Heart right ventricle (tissue), 16 donors: ENCODE data around the gene NBPF11. TPM values are rescaled to one million over a fixed set of nuclear protein-coding genes. Genes with fewer than 3 reads are reported as not detected.
A peak's percentile ranks its signal among the peaks of the same experiment; 100 is the strongest.

Experiments used
- ATAC-seq, 8 donors: fragments of 200-7000 bp; cut with Tn5 transposase; one replicate each; pipeline ENCODE4 v1.9.1; 2020; ENCODE audit warnings: mild to moderate bottlenecking in 8 of 8, moderate library complexity in 8 of 8, moderate number of reproducible peaks in 1 of 8
- DNase-seq, 2 donors: peaks; one replicate each; pipeline ENCODE4 v3.0.0-alpha.2; 2020
- H3K27ac ChIP-seq, 10 donors: fragments of 200-600 bp; sonication (generic) in 2 of 10; one replicate each; pipeline versions ENCODE4 v1.5.0 to v1.8.0; 2020 to 2022; ENCODE audit warnings: mild to moderate bottlenecking in 3 of 10
- H3K27me3 ChIP-seq, 7 donors: fragments of 200-600 bp; one replicate each; pipeline ENCODE4 v1.8.0; 2021 to 2022; ENCODE audit warnings: mild to moderate bottlenecking in 2 of 7
- H3K36me3 ChIP-seq, 9 donors: fragments of 200-600 bp; sonication (generic) in 1 of 9; one replicate each; pipeline versions ENCODE4 v1.5.0 to v1.8.0; 2020 to 2022; ENCODE audit warnings: mild to moderate bottlenecking in 2 of 9
- H3K4me1 ChIP-seq, 9 donors: fragments of 200-600 bp; sonication (generic) in 1 of 9; one replicate each; pipeline versions ENCODE4 v1.5.0 to v1.8.0; 2020 to 2022; ENCODE audit warnings: mild to moderate bottlenecking in 4 of 9
- H3K4me3 ChIP-seq, 10 donors: fragments of 200-600 bp; sonication (generic) in 2 of 10; one replicate each; pipeline versions ENCODE4 v1.5.0 to v1.8.0; 2020 to 2022; ENCODE audit warnings: mild to moderate bottlenecking in 7 of 10, moderate library complexity in 2 of 10
- H3K9me3 ChIP-seq, 11 donors: fragments of 200-600 bp in 10 of 11; sonication (generic) in 2 of 11; one replicate each; pipeline versions ENCODE4 v1.5.0 to v1.8.0; 2013 to 2022; ENCODE audit warnings: mild to moderate bottlenecking in 2 of 11, control low read depth in 1 of 11, moderate library complexity in 1 of 11
- WGBS, 2 donors: extraction: QIAGEN DNeasy Blood & Tissue Kit; methylation state at CpG; one replicate each; pipeline ENCODE4 v1.1.7; 2013; ENCODE audit warnings: inconsistent platforms in 1 of 2; 5-methylcytosine and 5-hydroxymethylcytosine counted together
- intact Hi-C, 10 donors: fragments of 100-400 bp; cut with DNase I; formaldehyde crosslinking; loops; one replicate each; pipeline versions ENCODE4 v1.11.1 to v1.14.2; 2022
- polyA plus RNA-seq, 2 donors: library from polyadenylated mRNA; stranded (reverse); fragments of 200-250 nt; gene quantifications; one replicate each; pipeline ENCODE4 v1.2.3, GENCODE V29; 2013
- total RNA-seq, 10 donors: library from RNA; stranded (reverse); fragmentation: NEBNext Ultra II Directional in 3 of 10; extraction: Animal tissue kit (Norgen Biotek cat#: 25700) in 3 of 10; gene quantifications; one replicate each; pipeline versions ENCODE4 v1.2.1 to v1.2.4, GENCODE V29; 2021 to 2023
- TF ChIP-seq, protein P1 (sequence below), 9 donors: fragments of 200-600 bp; sonication (generic) in 2 of 9; IDR thresholded peaks; one replicate each; pipeline versions ENCODE4 v1.5.0 to v1.8.0; 2021 to 2022; ENCODE audit warnings: antibody characterized with exemption in 9 of 9, mild to moderate bottlenecking in 5 of 9, moderate library complexity in 1 of 9
- donor health status: Arrhythmogenic right ventricular cardiomyopathy.
- donor health status: ischemic (EF 13 %, LVEDD 7.1; RV severe dilation, severe dysfunction).
- donor health status: healthy with polysubstance abuse.
- donor health status: DM: no; HTN: yes; CAD: no.
- donor health status: DM: no; HTN: no; CAD: no.
- donor health status: ischemic (EF 25% LVEDD 6.9; RV normal size, moderate dysfunction).
- donor health status: ischemic (EF 25% LVEDD 5.7; RV mildly dilated, moderate dysfunction).
- donor health status: healthy.
- donor health status: DM: yes; HTN: yes; CAD: no.
- donor health status: Ischemic cardiomyopathy.
- donor health status: ischemic (EF 35%, LVEDD 5.7; RV mildly dilated, moderate dysfunction).
- donor health status: nonischemic (EF 11% LVEDD 7.7; RV severe dilation, severe dysfunction).
- donor health status: DM: yes; HTN: yes; CAD: no.
- donor health status: PGD.
- donor health status: ischemic (EF 29% LVEDD 5.4; RV normal size, mild dysfunction).
- donor health status: nonischemic (EF 23%, LVEDD 6.1; RV moderate dilation, normal function).

Gene NBPF11
- total and polyA plus RNA-seq, 12 donors = 2.0 to 7.2 (median 3.0) TPM

DNA sequence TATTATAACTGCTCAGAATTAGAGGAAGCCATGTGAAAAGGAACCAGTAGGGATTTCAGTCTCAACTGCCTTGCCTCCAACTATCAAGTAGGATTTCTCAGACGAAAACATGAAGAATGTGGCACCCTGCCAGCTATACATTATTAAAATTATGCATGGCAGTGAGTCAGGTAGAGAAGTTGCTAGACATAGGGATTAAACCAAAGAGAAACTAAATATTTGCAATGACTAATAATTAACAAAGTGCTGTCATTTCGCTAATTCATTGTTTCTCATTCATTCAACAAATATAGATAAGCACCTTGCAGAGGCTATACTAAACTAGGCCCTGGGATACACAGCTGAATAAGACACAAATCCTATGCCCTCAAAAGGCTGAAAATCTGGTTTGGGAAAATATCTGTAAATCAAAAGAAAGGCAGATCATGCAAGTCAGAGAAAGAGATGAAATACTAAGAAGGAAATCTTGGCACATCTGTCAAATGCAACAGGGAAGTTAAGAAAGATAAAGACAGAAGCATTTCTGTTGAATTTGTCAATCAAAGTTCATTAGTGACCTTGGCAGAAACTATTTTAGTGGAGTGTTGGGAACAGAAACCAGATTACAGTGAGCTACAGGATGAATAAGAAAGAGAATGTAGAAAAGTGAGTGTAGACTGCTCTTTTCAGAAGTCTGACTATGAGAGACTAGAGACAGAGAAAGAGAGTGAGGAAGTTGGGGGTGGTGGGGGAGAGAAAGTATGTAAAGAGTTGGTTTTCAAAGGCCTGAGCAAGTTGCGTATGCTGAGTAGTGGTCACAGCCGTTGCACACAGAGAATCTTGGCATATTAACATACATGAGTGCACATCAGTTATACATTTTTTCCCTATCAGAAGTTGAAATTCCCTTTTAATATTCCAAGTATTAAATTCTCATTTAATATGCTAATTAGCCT is 14.7 kb upstream of the NBPF11 start:
- DNase-seq (no peak), ATAC-seq (no peak)
- H3K36me3 ChIP-seq = no peaks in the 10 kb centered on the region
- WGBS, 2 donors = 67 to 73% methylated on average over 4 of the region's 4 CpGs
- peaks cover 0 to 5% (median 0%) of the 10 kb centered on the region in 9 donors for H3K4me1 ChIP-seq
- TF ChIP-seq, protein P1, sequence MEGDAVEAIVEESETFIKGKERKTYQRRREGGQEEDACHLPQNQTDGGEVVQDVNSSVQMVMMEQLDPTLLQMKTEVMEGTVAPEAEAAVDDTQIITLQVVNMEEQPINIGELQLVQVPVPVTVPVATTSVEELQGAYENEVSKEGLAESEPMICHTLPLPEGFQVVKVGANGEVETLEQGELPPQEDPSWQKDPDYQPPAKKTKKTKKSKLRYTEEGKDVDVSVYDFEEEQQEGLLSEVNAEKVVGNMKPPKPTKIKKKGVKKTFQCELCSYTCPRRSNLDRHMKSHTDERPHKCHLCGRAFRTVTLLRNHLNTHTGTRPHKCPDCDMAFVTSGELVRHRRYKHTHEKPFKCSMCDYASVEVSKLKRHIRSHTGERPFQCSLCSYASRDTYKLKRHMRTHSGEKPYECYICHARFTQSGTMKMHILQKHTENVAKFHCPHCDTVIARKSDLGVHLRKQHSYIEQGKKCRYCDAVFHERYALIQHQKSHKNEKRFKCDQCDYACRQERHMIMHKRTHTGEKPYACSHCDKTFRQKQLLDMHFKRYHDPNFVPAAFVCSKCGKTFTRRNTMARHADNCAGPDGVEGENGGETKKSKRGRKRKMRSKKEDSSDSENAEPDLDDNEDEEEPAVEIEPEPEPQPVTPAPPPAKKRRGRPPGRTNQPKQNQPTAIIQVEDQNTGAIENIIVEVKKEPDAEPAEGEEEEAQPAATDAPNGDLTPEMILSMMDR (IDR thresholded peaks at IDR 0.05) = no peak
- intact Hi-C loops = no loop called here
- H3K9me3 ChIP-seq = no peaks in the 10 kb centered on the region
- H3K4me3 ChIP-seq = no peak overlapping the region
- peaks cover 0 to 8% (median under 1%) of the 10 kb centered on the region in 7 donors for H3K27me3 ChIP-seq
- no peak overlapping the region for H3K27ac ChIP-seq

DNA sequence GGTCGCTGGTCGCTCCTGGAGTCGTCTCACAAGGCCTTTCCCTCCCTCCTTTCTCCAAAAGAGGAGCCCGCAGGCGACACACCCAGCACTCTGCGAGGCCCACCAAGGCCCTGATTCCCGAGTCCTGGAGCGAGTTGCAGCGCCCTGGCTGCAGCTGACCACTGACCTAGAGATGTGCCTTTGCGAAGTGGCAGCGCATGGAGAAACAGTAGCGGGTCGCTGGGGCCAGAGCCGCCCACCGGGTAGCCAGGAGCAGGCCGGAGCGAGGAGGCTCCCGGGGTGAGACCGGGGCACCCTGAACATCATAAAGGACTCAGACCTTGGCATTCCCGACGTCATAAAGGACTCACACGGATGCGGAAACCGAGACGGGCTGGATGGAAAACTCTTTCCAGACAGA is 10.3 kb upstream of the NBPF11 start:
- DNase-seq (no peak), ATAC-seq (no peak)
- Histone ChIP-seq H3K9me3 (no peaks in the 10 kb centered on the region), H3K4me1 (peaks cover 0 to 13% (median 0%) of the 10 kb centered on the region in 9 donors), H3K4me3 (no peak overlapping the region), H3K27ac (no peak overlapping the region), H3K36me3 (no peaks in the 10 kb centered on the region), H3K27me3 (peaks cover 6 to 47% (median 34%) of the 10 kb centered on the region in 7 donors)
- WGBS, 2 donors = 87 to 89% methylated on average over 25 of the region's 25 CpGs
- TF ChIP-seq, protein P1 (IDR thresholded peaks at IDR 0.05) = no peak
- intact Hi-C loops = no loop called here

DNA sequence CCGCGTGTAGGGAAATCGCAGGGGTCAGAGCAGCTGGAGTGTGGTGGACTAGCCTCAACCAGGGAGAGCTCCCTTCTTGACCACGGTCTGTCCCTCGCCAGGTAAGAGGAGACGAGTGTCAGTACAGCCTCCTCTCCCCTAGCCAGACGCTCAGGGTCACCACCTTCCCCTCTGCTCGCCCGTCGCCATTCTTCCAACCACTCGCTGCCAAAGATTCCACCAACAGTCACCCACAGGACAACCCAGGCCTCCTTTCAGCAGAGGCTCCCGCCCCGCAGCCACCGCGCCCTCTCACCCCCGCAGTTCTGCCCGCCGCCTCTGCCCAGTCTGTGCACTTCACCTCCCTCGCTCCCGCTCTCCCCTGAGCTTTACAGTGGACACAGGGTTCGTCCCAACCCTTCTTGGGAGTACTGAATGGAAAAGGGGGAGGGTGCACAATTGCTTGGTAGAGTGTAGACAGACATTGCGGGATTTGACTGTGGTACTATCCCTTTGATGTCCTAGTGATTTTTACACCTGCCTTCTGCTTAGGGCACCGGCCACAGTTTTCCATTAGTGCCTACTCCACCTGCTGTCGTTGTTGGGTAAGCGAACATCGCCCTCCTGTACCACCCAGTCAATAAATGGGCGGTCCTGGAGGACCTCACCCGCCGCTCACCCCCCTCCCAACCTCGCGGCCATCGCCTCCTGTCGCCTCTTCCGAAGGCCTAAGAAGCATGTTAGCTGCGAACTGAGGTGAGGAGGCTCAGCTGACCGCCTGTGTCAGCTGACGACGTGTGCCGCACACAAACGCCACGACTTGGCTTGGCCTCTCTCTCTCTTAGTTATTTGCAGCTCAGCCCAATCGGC is 9.2 kb upstream of the NBPF11 start:
- intact Hi-C loops = no loop called here
- H3K4me3 ChIP-seq = peak overlapping the region in 3 of 10 donors; percentile 0 to 34 (median 34)
- no peaks in the 10 kb centered on the region for H3K9me3 ChIP-seq
- H3K4me1 ChIP-seq = peaks cover 0 to 13% (median 0%) of the 10 kb centered on the region in 9 donors
- DNase-seq (no peak), ATAC-seq (peak in 1 of 8 donors; percentile 15)
- H3K36me3 ChIP-seq = no peaks in the 10 kb centered on the region
- TF ChIP-seq, protein P1 (IDR thresholded peaks at IDR 0.05) = no peak
- no peak overlapping the region for H3K27ac ChIP-seq
- peaks cover 6 to 53% (median 34%) of the 10 kb centered on the region in 7 donors for H3K27me3 ChIP-seq
- WGBS, 2 donors = 72 to 75% methylated on average over 42 of the region's 42 CpGs
